ENCODE results near the gene INSYN2B.

Gene INSYN2B

DNA sequence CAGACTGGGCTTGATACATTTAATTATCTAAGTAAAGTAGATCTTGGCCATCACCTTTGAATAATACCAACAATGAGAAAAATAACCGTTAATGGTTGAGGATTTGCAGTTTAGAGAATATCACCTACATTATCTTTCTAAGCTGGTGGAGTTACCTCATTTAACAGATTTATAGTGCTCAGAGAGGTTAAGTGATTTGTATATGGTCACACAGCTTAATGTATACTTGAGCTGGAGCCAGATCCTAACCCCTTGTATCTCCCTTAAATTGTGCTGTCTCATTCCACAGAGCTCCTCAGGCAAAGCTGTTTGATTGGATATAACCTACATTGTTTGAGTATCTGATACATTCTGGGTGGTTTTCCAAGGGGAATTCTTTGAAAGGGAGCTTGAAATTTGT lies 57.8 kb downstream of the INSYN2B start:
- no peak for DNase-seq

DNA sequence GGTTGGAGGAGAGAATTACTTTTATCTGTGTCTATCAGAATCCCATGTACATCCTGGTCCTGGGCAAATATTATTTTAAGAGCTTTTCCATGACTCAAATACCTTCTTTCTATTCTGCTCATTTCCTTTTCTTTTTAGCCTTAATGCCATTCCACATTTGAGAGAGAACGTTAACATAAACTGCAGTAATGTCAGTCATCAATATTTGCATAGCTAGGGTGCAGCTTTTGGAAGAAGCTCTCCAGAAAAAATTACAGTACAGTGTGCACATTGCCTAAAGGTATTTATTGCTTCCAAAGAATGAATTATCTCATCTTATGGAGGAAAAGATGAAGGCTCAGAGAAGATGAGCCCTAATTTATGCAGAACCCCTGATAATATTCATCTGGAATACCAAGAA lies 58.3 kb downstream of the INSYN2B start:
- DNase-seq: no peak

DNA sequence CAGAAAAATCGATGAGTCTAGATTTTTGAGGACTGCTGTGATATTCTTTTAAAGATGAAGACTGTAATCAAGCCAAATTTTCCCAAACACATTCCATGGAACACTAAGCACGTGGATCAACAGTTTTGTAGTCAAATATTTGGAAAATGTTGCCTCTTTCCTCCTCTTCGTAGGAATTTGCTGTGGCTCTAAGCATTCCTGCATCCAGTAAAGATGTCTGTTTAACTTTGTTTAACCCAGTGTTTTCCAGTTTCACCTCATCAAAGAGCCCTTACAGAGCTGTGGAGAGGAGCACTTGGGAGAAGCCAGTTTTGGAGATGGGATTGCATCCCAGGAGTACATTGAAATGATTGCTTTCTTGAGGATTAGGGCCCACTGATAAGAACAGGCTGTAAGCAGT lies 58.9 kb downstream of the INSYN2B start:
- DNase-seq: no peak

DNA sequence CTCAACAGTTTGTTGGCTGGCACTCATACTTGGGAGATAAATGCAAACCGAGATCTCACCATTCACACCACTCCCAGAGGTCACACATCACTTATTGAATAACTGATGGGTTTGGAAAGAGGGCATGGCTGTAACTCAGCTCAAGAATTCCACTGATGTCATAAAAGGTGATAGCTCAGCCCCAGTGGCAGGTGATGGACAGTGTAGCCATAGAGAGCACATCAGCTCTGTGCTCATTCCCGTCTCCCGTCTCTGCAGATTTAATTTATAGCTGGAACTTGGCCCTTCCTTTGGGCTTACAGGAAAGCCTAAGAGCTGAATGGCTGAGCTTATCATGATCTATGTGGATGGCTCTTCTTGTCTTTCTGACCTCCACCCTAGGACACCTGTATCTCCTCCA lies 59.8 kb downstream of the INSYN2B start:
- DNase-seq: no peak

DNA sequence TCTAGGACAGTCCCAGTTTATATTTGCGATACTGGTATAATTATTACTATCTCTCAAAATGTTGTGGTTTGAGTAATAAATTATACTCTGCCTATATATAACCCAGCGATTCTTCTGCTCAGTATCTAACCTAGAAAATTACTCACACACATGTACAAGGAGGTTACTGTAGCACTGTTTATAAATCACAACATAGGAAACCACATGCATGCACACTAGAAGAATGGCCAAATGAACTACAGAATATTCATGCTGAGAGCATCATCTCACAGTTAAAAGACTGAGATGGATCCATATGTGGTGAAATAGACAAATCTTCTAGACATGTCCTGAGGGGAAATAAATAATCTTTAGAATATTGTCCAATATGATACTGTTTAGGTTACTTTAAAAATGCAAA lies 62.1 kb downstream of the INSYN2B start:
- DNase-seq: no peak

DNA sequence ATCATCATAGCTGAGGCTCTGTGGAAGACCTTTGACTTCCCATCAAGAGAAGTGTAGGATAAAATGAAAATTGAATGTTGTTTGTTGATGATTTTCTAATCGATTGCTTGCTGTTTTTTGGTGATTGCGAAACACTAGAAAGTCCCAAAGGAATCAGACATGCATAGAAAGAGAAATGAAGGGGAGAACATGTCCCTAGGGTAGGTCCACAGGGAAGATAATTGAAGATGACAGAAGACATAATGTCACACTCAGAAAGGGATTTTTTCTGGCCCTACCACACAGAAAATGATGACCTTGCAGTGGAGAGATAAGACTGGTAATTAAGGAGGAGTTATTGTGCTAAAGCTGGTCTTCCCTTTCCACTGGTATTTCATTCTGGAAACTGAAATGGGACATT lies 62.8 kb downstream of the INSYN2B start:
- DNase-seq: no peak

DNA sequence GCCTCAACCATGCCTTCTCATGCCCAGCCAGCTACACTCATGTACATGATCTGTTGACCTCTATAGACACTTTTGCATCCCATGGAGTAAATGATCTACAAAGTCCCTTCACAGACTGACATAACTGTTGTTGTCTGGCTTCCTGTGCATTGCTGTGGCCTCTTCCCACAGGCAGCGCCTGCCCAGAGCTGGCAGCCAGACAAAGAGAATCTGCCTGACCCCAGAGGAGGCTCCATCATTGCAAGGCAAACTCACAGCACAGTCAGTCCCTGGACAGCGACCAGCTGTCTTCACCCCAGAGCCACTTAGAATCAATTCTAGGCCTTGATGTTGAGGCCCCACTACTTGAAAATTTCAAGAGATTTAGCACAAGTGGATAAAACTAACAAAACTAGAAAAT lies 65.5 kb downstream of the INSYN2B start:
- no peak for DNase-seq

DNA sequence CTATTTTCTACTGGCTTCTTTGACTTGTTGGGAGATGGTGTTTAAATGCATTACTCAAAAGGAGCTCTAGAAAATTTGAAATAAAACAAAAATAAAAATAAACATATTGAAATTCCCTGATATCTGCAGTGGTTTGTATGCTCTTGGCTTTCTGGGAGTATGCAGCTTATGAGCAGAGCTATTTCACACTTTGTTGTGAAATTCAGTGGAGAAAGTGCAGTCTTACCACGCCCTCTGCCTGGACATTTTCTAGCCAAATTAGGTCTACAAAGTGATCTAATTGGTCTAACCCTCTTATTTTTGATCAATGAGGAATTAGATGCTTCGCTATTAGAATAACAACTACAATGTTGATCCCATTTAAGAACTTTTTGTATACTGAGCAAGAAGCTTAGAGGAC lies 66.8 kb downstream of the INSYN2B start:
- no peak for DNase-seq

DNA sequence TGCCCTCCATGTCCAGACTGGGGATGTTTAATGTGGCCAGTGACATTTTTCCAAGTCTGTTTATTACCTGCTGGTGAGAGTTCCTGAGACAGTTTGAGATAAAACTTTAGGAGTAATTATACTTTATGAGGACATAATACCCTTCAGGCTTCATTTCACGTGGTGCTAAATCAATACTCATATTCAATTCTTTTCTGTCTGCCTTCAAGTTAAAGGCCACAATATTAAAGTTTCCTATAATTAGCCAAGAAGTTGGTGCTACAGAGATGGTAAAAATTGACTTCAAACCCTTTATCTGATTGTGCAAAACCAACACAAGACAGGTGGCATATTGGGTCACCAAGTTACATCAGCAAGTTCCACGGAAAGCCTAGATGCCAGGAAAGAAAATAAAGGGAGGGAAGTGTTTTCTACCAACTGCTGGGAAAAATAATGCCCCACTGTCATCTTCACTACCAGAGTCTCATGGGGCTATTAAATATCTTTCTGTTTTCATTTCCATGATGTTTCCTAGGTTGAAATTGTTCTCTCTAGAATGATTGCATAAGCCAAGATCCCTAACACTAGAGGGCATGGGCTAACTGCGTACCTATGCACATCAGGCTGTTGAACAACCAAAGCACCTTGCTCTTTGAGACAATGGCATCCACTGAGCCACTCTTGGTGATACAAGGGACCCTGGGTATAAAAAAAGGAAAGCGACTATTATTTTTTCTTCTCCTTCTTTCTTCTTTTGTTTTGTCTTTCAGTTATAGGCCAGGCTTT lies 68.7 kb downstream of the INSYN2B start:
- DNase-seq: no peak

DNA sequence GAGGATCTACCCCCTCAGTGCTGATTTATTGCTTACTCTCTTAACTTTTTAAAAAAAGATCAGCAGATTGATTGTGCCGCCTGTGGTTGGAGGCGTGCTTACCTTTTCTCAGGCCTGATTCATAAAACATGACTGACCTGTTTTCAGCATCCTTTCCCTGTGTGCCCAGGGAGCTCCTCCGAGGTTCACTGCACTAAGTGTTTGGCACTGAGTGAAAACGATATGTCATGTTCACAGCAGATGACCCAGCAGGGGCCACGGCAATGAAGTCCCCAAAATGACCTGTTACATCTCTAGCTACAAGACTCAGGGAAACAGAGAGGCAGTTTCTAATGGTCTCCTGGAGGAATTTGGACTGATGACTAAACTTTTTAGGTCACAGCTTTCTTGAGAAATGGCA lies 69.9 kb downstream of the INSYN2B start:
- no peak for DNase-seq

DNA sequence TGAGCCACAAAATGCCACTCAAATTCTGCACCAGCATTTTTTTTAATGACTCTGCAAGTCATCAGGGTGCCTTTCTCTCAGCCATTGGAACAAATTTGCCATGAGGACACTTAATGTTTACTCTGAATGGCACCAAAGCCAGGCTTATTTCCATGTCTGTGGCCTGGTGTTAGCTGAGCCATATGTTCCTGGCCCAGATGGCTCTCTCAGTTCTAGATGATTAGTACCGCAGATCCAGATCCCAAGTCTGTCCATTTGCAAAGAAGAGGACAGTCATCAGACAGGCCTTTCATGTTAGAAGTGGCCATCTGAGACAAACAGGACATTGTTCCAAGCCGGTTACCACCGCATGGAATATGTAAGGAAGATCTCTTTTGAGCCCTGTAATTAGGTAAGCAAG lies 70.3 kb downstream of the INSYN2B start:
- DNase-seq: no peak

DNA sequence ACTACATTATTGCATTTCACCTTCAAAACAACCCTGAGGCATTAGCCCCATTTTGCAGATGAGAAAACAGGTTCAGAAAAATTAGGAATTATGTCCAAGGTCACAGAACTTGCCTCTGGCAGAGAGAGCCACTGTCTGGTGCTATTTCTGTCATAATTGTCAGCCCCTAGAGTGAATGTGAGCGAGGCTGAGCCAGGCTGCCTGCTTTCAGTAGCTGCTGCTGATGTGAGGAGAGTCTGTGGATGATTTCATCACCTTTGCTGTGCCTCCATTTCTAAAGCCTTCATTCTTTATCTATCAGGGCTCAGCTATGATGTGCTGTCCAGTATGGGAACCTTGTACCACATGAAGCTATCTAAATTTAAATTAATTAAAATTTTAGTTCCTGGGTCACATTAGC lies 71.4 kb downstream of the INSYN2B start:
- DNase-seq: no peak

DNA sequence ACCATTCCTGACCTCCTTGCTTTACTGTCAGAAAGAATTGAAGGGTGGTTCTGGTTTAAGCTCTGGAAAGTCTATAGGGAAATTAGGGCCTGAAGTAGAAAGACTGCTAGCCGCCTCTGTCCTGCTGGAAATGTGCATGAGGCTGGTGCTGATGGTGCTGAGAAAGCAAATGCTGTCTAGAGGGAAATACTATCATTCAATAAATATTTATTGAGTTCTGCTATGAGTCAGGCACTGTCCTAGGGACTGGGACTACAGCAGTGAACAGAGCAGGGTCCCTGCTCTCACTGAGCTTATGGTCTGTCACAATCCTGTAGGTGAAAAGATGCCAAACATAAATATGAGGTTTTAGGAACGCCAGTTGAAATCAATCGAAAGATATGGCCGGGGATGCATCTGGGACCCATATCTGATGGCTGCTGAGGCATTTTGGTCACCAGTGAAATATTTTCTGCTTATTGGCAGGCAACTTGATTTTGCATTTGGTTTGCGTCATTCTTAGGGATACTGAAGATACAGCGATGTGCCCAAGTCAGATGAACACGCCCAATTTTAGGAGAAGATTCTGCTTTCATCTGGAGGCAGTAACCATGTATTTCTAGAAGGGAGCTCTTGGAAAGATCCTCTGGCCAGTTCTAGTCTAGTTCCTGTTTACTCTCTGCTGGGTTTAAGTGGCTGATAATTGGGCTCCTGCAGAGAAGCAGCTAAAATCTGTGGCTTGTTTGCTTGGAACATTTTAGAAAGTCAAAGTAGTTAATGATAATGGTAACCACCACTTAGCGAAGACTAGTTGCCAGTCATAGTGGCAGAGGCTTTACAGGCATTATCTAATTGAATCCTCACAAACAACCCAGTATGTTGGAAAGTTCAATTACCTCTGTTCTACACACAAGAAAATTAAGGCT lies 73.3 kb downstream of the INSYN2B start:
- no peak for DNase-seq

DNA sequence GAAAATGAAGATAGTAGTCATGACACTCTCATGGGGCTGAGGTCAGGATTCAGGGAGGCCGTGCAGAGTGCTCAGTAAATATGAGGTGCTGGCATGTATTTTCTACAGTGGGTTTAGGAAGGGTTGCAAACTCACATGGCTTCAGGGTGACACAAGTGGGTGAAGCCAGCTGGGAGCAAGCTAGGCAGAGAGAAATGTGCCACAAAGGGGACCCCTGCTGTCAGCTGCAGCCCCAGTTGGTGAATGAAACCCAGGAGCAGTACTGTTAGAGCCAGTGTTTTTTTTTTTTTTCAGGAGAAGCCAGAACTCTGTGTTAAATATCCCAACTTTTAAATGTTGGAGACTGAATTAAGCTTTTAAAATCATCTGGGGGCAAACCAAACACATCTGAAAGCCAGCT lies 75.3 kb downstream of the INSYN2B start:
- DNase-seq: no peak

DNA sequence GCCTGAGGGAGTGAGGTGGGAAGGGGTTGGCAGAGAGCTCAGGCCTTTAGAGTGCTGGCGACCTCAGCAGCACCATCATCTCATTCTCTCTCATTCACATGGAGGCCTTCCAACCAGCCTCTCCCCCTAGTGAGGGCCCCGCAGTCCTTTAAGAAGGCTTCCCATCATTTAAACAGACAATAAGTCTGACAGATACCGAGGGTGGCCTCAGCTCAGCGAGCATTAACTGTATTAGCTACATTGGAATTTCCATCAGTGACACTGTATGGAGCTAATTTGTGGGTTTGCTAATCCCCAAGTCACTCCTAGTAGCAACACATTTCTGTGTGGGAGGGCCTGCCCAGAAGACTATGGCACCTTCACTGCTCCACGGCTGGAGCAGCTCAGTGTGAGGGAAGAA lies 75.8 kb downstream of the INSYN2B start:
- no peak for DNase-seq

DNA sequence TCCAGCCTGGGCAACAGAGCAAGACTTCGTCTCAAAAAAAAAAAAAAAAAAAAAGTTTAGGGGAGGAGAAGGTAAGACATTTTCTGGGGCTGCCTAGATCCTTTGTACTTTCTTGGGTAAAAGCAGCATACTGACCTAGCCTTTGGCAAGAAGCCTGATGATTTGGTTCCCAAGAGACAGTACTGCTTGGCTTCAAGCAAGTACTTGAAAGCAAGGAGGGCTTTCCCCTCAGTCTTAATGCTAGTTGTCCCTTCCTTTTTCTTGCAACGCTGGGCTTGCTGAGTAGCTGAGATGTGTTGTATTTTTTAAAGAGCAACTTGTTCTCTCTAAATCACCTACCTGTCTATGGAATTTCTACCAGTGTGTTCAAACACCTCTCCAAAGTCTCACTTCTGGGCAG lies 76.2 kb downstream of the INSYN2B start:
- no peak for DNase-seq

DNA sequence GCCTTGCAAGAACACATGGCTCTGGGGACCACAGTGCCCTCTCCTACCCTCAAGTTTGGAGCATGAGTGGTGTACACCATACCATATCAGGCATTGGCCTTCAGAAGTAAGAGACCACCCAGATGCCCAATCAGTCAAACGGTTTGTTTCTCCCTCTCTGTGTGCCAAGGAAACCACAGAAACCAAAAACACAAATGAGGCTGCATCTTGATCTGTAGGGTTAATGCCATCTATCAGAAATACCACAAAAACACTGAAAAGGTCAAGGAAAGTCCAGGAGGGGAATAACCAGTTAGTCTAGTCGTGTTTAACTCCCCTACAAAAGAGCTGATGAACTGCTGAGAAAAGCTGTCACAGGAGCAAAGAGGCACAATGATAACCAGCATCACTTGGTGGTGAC lies 78.4 kb downstream of the INSYN2B start:
- DNase-seq: no peak

DNA sequence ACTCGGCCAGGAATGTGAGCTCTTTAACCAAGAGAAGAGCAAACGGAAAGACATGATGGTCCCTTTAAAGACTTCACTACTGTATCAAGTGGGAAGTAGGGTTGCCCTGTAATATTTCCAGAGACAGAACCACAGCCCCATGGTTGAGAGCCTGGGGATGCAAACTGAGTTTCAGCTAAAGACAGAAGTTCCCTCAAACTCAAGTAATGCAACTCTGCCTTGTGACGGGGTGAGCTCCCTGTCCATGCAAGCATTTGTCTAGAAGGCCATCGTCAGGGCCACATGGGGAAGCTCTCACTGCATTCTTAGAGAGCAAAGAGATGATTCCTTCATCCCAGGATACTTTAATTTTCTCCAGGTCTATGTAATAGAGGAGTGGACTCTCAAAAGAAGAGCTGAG lies 82.8 kb downstream of the INSYN2B start:
- no peak for DNase-seq

DNA sequence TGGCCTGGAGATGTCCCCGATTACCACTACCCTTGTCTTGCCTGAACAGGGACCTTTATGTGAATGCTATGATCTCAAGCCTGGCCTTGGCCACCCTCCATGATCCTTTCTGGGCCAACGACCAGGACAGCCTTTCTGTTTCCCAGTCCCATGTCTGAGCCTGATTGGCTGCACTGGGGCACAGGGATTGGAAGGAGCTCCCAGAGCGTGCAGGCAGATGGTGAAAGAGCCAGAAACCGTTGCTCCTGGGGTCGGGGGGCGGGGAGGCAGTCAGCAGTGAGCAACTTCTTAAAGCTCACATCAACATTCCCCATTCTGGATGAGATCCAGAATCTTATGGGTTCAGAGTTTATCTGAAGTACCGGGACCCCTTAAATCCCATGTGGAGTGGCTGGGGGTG lies 84.4 kb downstream of the INSYN2B start:
- no peak for DNase-seq

DNA sequence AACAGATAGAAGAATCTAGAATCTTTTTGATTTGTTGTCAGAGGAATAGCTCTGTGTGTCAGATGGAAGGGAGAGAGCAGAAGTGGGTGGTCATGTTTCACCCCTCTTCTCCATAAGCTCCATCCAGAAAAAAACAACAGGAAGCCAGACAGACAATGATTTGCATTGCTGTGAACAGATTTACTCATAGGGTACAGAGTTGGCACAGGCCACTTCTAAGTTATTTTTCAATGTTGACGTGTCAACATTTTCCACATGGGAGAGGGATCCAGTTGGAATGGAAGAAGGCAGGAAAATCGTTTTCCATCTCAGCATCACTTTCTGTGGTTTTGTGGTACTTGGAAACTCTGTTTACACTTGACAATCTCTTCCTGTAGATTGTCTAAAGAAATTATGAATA lies 86.7 kb downstream of the INSYN2B start:
- no peak for DNase-seq

DNA sequence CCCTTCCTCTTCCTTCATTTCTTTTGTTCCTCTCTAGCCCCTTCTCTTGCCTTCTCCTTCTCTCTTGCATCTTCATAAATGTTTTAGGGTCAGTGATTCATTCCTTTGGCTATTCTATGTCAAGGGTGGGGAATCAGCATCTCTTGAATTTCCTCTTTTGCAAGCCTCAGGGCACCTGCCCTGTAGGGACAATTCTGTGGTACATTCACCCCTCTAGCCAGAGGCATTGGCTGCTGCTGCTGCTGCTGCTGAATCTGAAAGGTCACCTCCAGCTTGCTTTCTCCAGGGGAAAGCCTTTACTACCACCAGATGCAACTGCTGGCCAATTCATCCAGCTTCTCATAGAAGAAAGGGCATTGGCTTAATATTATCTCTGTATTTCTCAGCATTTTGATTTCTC lies 87.3 kb downstream of the INSYN2B start:
- no peak for DNase-seq

DNA sequence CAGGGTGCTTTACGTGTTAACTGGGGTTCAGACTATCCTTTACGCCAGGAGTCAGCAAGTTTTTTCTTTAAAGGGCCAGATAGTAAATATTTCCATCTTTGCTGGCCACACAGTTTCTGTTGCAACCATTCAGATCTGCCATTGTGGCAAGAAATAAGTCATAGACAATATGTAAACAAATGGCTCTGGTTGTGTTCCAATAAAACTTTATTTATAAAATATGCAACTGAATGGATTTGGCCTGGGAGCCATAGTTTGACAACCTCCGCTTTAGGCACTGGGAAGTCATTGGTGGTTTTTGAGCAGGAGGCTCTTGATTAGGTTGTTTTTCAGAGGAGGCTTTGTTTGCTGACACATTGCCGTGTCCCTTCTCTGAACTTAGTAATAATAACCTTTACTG lies 90.7 kb downstream of the INSYN2B start:
- DNase-seq: no peak

DNA sequence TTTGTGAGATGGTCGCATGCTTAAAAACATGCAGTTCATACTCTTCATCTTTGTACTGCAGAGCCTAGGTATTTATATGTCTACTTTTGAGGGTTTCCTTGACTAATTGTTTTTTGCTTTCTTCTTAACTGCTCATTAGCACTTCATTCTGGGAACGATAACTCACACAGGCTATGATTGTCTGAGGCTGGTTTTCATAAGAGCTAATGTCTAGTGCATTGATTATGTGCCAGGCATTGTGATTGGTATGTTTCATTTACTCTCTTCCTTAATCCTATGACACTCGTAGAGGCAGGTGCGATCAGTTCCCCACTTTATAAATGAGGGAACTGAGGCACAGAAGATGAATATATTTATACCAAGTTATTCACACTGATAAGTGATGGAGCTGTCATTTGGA lies 93.6 kb downstream of the INSYN2B start:
- DNase-seq: no peak

DNA sequence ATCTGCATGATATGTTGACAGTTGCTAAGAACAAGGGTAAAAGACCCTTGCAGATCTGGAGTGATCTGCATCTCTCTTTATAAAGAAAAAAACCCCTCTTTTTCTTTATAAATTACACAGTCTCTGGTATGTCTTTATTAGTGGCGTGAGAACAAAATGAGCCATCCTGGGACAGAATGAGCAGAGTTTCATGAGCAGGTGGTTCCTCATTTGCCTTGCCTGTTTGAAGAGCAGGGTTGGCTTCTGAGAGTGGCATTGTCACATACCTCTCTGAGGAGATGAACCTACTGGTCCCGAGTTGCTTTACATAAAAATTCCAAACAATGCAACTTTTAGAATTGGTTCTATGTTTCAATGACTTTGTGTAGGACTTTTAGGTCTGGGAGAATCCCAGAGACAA lies 94.3 kb downstream of the INSYN2B start:
- no peak for DNase-seq
